HepG2 (cell line): Measurements from ENCODE around the gene SMOC1. TPM values are rescaled to one million over a fixed set of nuclear protein-coding genes. Genes with fewer than 3 reads are reported as not detected.

Source experiments
- ASH2L ChIP-seq: fragments of 300-600, 200-600 bp; sonication (generic); IDR thresholded peaks from 2 replicates; pipeline ENCODE4 v1.7.0; 2017; ENCODE audit warnings: low read depth, mild to moderate bottlenecking, moderate library complexity, mixed read lengths, low read length; ENCODE audit not compliant: insufficient read length
- ATAD3A ChIP-seq: sonication (generic); formaldehyde crosslinking; IDR thresholded peaks from 2 replicates; pipeline ENCODE4 v1.4.0; 2020; ENCODE audit warnings: missing genetic modification reagents
- DMTF1 ChIP-seq: sonication (generic); formaldehyde crosslinking; IDR thresholded peaks from 2 replicates; pipeline ENCODE4 v1.4.0; 2020; ENCODE audit warnings: mild to moderate bottlenecking, missing genetic modification reagents
- FOXP4 ChIP-seq: sonication (generic); formaldehyde crosslinking; IDR thresholded peaks from 2 replicates; pipeline ENCODE4 v1.4.0; 2020; ENCODE audit warnings: missing genetic modification reagents
- HIC2 ChIP-seq: sonication (generic); formaldehyde crosslinking; IDR thresholded peaks from 2 replicates; pipeline ENCODE4 v1.9.0; 2022; ENCODE audit warnings: low read depth, missing genetic modification reagents
- MEIS2 ChIP-seq: sonication (generic); formaldehyde crosslinking; IDR thresholded peaks from 2 replicates; pipeline ENCODE4 v1.9.0; 2021; ENCODE audit warnings: mild to moderate bottlenecking, missing genetic modification reagents
- NR2F6 ChIP-seq, 2 experiments: IDR thresholded peaks; 2 replicates each; pipeline ENCODE4 v1.6.1; 2016; ENCODE audit warnings: antibody characterized with exemption in 1 of 2, mild to moderate bottlenecking in 1 of 2
- SALL1 ChIP-seq: sonication (generic); formaldehyde crosslinking; IDR thresholded peaks from 2 replicates; pipeline ENCODE4 v1.8.0; 2022; ENCODE audit warnings: mild to moderate bottlenecking, missing genetic modification reagents
- TFDP2 ChIP-seq: sonication (generic); formaldehyde crosslinking; IDR thresholded peaks from 2 replicates; pipeline ENCODE4 v1.4.0; 2020; ENCODE audit warnings: missing genetic modification reagents
- ZBTB25 ChIP-seq: IDR thresholded peaks from 2 replicates; pipeline ENCODE4 v1.6.1; 2018; ENCODE audit warnings: missing genetic modification reagents
- ZNF292 ChIP-seq: sonication (generic); formaldehyde crosslinking; IDR thresholded peaks from 2 replicates; pipeline ENCODE4 v1.8.1; 2022; ENCODE audit warnings: mild to moderate bottlenecking, low read depth, missing genetic modification reagents, borderline replicate concordance
- ZNF605 ChIP-seq: sonication (generic); formaldehyde crosslinking; IDR thresholded peaks from 2 replicates; pipeline ENCODE4 v1.8.0; 2022; ENCODE audit warnings: mild to moderate bottlenecking, missing genetic modification reagents
- ZNF609 ChIP-seq: sonication (generic); formaldehyde crosslinking; IDR thresholded peaks from 2 replicates; pipeline ENCODE4 v1.4.0; 2020; ENCODE audit warnings: mild to moderate bottlenecking, missing genetic modification reagents, borderline replicate concordance
- polyA plus RNA-seq, 8 experiments: library from polyadenylated mRNA; depleted of rRNA in 3 of 8; stranded (reverse) in 7 of 8; unstranded in 1 of 8; fragments of >200 nt; fragmentation: Illumina TruSeq in 4 of 8; extraction: Trizol in 4 of 8; gene quantifications; 2 replicates each; pipeline versions ENCODE4 v1.2.1 to v1.2.3, GENCODE V29; 2011 to 2016; ENCODE audit warnings: low read depth in 4 of 8, missing spikeins in 1 of 8, mixed read lengths in 1 of 8; ENCODE audit not compliant: insufficient read depth in 1 of 8
- total RNA-seq, 5 experiments: library from RNA; depleted of rRNA; stranded (reverse); fragments of >200 nt; fragmentation: Illumina TruSeq; extraction: Trizol; gene quantifications; 2 replicates each; pipeline ENCODE4 v1.2.3, GENCODE V29; 2016; ENCODE audit warnings: low read depth in 1 of 5

Gene SMOC1
- total and polyA plus RNA-seq, 2 of the 13 experiments (the other 11 are each of a cell fraction or from before 2014, with no cell fraction given) = 17.8 to 35.6 TPM

- peak; percentile 47; the same call in 1 of the 2 replicates for TF ChIP-seq ZNF609 (CRISPR knock-in tag)
- TF ChIP-seq MEIS2 = peak; percentile 83; the same call in 1 of the 2 replicates
- peak; percentile 84 for TF ChIP-seq SALL1 (CRISPR knock-in tag)
- TF ChIP-seq ZNF605 (CRISPR knock-in tag) = no peak
- peak; percentile 46; the same call in 1 of the 2 replicates for TF ChIP-seq TFDP2 (CRISPR knock-in tag)
- no peak for TF ChIP-seq DMTF1
- TF ChIP-seq FOXP4 = no peak; the same call in 1 of the 2 replicates
- peak; percentile 21 for TF ChIP-seq NR2F6 (IDR thresholded peaks at IDR 0.05)
- peak; percentile 61 for TF ChIP-seq NR2F6 (CRISPR knock-in tag; IDR thresholded peaks at IDR 0.05)
- 0 out of 2 replicates have a peak, but pooled peaks have one; percentile 10 for TF ChIP-seq HIC2 (CRISPR knock-in tag)
- no peak; the same call in none of the 2 replicates for TF ChIP-seq ZBTB25 (CRISPR knock-in tag)
- TF ChIP-seq ZNF292 = no peak
- no peak for TF ChIP-seq ATAD3A
- peak; percentile 91 for TF ChIP-seq ASH2L
Observed at GRCh38 chr14:69850086-69850735, 29.0 kb upstream of the SMOC1 start (continued).
